ENCODE data around the gene PITPNM1. TPM values are rescaled to one million over a fixed set of nuclear protein-coding genes. Genes with fewer than 3 reads are reported as not detected.

The PITPNM1 gene
- total RNA-seq, 4 donors from 2014 or later: 4.0 to 12.2 (median 7.7) TPM

GRCh38 chr11:67539550-67539949 is 34.4 kb upstream of the PITPNM1 start:
- ATAC-seq (no peak), DNase-seq (no peak)
- Histone ChIP-seq H3K27me3 (no peaks in the 10 kb centered on the region), H3K27ac (no peak overlapping the region), H3K9me3 (no peaks in the 10 kb centered on the region), H3K4me1 (peaks cover 0 to 4% of the 10 kb centered on the region in 2 donors), H3K4me3 (no peak overlapping the region), H3K36me3 (no peaks in the 10 kb centered on the region)
- in situ Hi-C loops (cut with MboI; ENCODE audit: low sequenced_read_pairs in 4 of 4): no loop called here
- TF ChIP-seq POLR2A (IDR thresholded peaks at IDR 0.05): no peak
- TF ChIP-seq CTCF (IDR thresholded peaks at IDR 0.05 in 4 of 5, conservative IDR thresholded peaks at IDR 0.05 in 1 of 5): no peak
- intact Hi-C loops (cut with DNase I; ENCODE audit: low total_unique reads): no loop called here

- ATAC-seq (no peak), DNase-seq (no peak)
- H3K27me3 ChIP-seq: no peaks in the 10 kb centered on the region
- H3K9me3 ChIP-seq: no peaks in the 10 kb centered on the region
- no peaks in the 10 kb centered on the region for H3K36me3 ChIP-seq
- no peaks in the 10 kb centered on the region for H3K4me1 ChIP-seq
- H3K4me3 ChIP-seq: no peak overlapping the region
- intact Hi-C loops (cut with DNase I; ENCODE audit: low total_unique reads) (no loop called here), in situ Hi-C loops (cut with MboI; ENCODE audit: low sequenced_read_pairs in 4 of 4) (no loop called here)
- TF ChIP-seq CTCF (IDR thresholded peaks at IDR 0.05 in 4 of 5, conservative IDR thresholded peaks at IDR 0.05 in 1 of 5): no peak
- no peak for TF ChIP-seq POLR2A (IDR thresholded peaks at IDR 0.05)
- no peak overlapping the region for H3K27ac ChIP-seq
These were observed 33.8 kb upstream of the PITPNM1 start for GRCh38 chr11:67538823-67539505.

- Histone ChIP-seq H3K27ac (no peak overlapping the region), H3K4me1 (no peaks in the 10 kb centered on the region), H3K27me3 (no peaks in the 10 kb centered on the region), H3K9me3 (no peaks in the 10 kb centered on the region), H3K36me3 (no peaks in the 10 kb centered on the region), H3K4me3 (no peak overlapping the region)
- intact Hi-C loops (cut with DNase I; ENCODE audit: low total_unique reads): no loop called here
- ATAC-seq (no peak), DNase-seq (no peak)
- TF ChIP-seq CTCF (IDR thresholded peaks at IDR 0.05 in 4 of 5, conservative IDR thresholded peaks at IDR 0.05 in 1 of 5): no peak
- no peak for TF ChIP-seq POLR2A (IDR thresholded peaks at IDR 0.05)
- in situ Hi-C loops (cut with MboI; ENCODE audit: low sequenced_read_pairs in 4 of 4): no loop called here
These were observed 33.1 kb upstream of the PITPNM1 start for GRCh38 chr11:67538306-67538705.

GRCh38 chr11:67535561-67535960 is 30.4 kb upstream of the PITPNM1 start:
- Histone ChIP-seq H3K27ac (no peak overlapping the region), H3K27me3 (no peaks in the 10 kb centered on the region), H3K4me1 (no peaks in the 10 kb centered on the region), H3K9me3 (no peaks in the 10 kb centered on the region), H3K4me3 (no peak overlapping the region), H3K36me3 (no peaks in the 10 kb centered on the region)
- intact Hi-C loops (cut with DNase I; ENCODE audit: low total_unique reads) (no loop called here), in situ Hi-C loops (cut with MboI; ENCODE audit: low sequenced_read_pairs in 4 of 4) (no loop called here)
- ATAC-seq (no peak), DNase-seq (no peak)
- TF ChIP-seq POLR2A (IDR thresholded peaks at IDR 0.05): no peak
- no peak for TF ChIP-seq CTCF (IDR thresholded peaks at IDR 0.05 in 4 of 5, conservative IDR thresholded peaks at IDR 0.05 in 1 of 5)
